H1 (cell line): Measurements from ENCODE around the gene KRT23. TPM values are rescaled to one million over a fixed set of nuclear protein-coding genes. Genes with fewer than 3 reads are reported as not detected.

ENCODE experiments used
- CTCF ChIA-PET: fragments of 300-600 bp; sonication (Branson Sonifier 250); formaldehyde crosslinking; loops from one replicate; lab custom pipeline; 2021; ENCODE audit not compliant: partially characterized antibody; lab: Charles Lee
- POLR2A ChIA-PET: fragments of 300-600 bp; sonication (Branson Sonifier 250); formaldehyde crosslinking; loops from one replicate; lab custom pipeline; 2021; ENCODE audit warnings: inconsistent platforms; ENCODE audit not compliant: partially characterized antibody; lab: Charles Lee
- DNase-seq, 2 experiments: peaks; one replicate each; pipeline versions ENCODE4 v3.0.0 to v3.0.0-alpha.2; 2010 to 2022; ENCODE audit warnings: low spot score in 2 of 2, low read depth in 1 of 2, mixed read lengths in 1 of 2
- FAIRE-seq: peaks from 2 replicates; lab custom pipeline; 2011; peaks lifted over from hg19 to GRCh38; lab: Jason Lieb, UNC
- H2AFZ ChIP-seq: 2 replicates; pipeline ENCODE4 v1.8.1; 2012; ENCODE audit warnings: low read length, inconsistent platforms
- H2AK5ac ChIP-seq: 2 replicates; pipeline ENCODE4 v1.6.1; 2013; ENCODE audit warnings: low read depth, low read length
- H2BK120ac ChIP-seq: replicated peaks from 2 replicates; pipeline ENCODE3; 2013; ENCODE audit warnings: low read depth, low read length, inconsistent platforms
- H2BK12ac ChIP-seq: 2 replicates; pipeline ENCODE4 v1.6.1; 2013; ENCODE audit warnings: low read depth, low read length
- H2BK15ac ChIP-seq: 2 replicates; pipeline ENCODE4 v1.6.1; 2013; ENCODE audit warnings: low read length
- H2BK20ac ChIP-seq: 2 replicates; pipeline ENCODE4 v1.6.1; 2013; ENCODE audit warnings: low read length
- H2BK5ac ChIP-seq: 2 replicates; pipeline ENCODE4 v1.6.1; 2013; ENCODE audit warnings: low read depth, low read length
- H3K14ac ChIP-seq: 2 replicates; pipeline ENCODE4 v1.6.1; 2013; ENCODE audit warnings: inconsistent platforms; ENCODE audit not compliant: insufficient read length
- H3K18ac ChIP-seq: 2 replicates; pipeline ENCODE4 v1.6.1; 2013; ENCODE audit warnings: low read length; ENCODE audit errors: extremely low read depth
- H3K23ac ChIP-seq: 2 replicates; pipeline ENCODE4 v1.6.1; 2013; ENCODE audit warnings: inconsistent platforms; ENCODE audit not compliant: insufficient read length
- H3K23me2 ChIP-seq: 2 replicates; pipeline ENCODE4 v1.6.1; 2013; ENCODE audit warnings: low read depth, low read length
- H3K27ac ChIP-seq: 2 replicates; pipeline ENCODE4 v1.6.1; 2011; ENCODE audit warnings: low read depth, low read length, inconsistent platforms
- H3K27me3 ChIP-seq, 4 experiments: replicated peaks in 1 of 4; 1 replicate in 1 of 4; 2 replicates in 3 of 4; pipeline versions ENCODE4 v1.6.1 to v1.8.1; 2011 to 2013; ENCODE audit warnings: low read length in 3 of 4, mild to moderate bottlenecking in 3 of 4, inconsistent platforms in 2 of 4, mixed read lengths in 2 of 4, moderate library complexity in 1 of 4; ENCODE audit not compliant: control insufficient read depth in 3 of 4, insufficient read depth in 3 of 4; ENCODE audit errors: extremely low read depth in 1 of 4
- H3K36me3 ChIP-seq, 4 experiments: 2 replicates each; pipeline versions ENCODE4 v1.6.1 to v1.8.1; 2011 to 2013; ENCODE audit warnings: mild to moderate bottlenecking in 4 of 4, low read length in 3 of 4, moderate library complexity in 2 of 4, control low read depth in 1 of 4, inconsistent platforms in 1 of 4; ENCODE audit not compliant: insufficient read depth in 4 of 4, control insufficient read depth in 2 of 4
- H3K4ac ChIP-seq: replicated peaks from 2 replicates; pipeline ENCODE3; 2013; ENCODE audit warnings: low read length, low read depth, mixed read lengths, inconsistent platforms; ENCODE audit not compliant: insufficient read length
- H3K4me1 ChIP-seq, 4 experiments: replicated peaks in 1 of 4; 1 replicate in 1 of 4; 2 replicates in 3 of 4; pipeline versions ENCODE4 v1.6.1 to v1.8.1; 2011 to 2013; ENCODE audit warnings: low read length in 3 of 4, inconsistent platforms in 2 of 4, mixed read lengths in 1 of 4; ENCODE audit not compliant: insufficient read depth in 4 of 4, control insufficient read depth in 3 of 4
- H3K4me2 ChIP-seq, 2 experiments: 2 replicates each; pipeline versions ENCODE4 v1.6.1 to v1.8.1; 2011 to 2013; ENCODE audit warnings: low read depth in 2 of 2, low read length in 2 of 2, control low read depth in 1 of 2, inconsistent platforms in 1 of 2, mild to moderate bottlenecking in 1 of 2; ENCODE audit not compliant: insufficient read depth in 1 of 2
- H3K4me3 ChIP-seq, 4 experiments: fragments of 200-600, 300-600 bp in 1 of 4; sonication (generic), shearing (Covaris generic), sonication (Bioruptor Twin) in 1 of 4; 2 replicates each; pipeline versions ENCODE4 v1.5.1 to v1.8.1; 2011 to 2016; ENCODE audit warnings: low read length in 4 of 4, low read depth in 3 of 4, control low read depth in 2 of 4, inconsistent platforms in 2 of 4, mild to moderate bottlenecking in 2 of 4, mixed read lengths in 1 of 4, moderate library complexity in 1 of 4; ENCODE audit not compliant: insufficient read depth in 2 of 4; ENCODE audit errors: extremely low read depth in 1 of 4
- H3K56ac ChIP-seq: replicated peaks from 2 replicates; pipeline ENCODE3; 2013; ENCODE audit warnings: low read depth, mild to moderate bottlenecking, mixed read lengths, low read length, inconsistent platforms; ENCODE audit not compliant: insufficient read length
- H3K79me1 ChIP-seq: 2 replicates; pipeline ENCODE4 v1.6.1; 2013; ENCODE audit warnings: low read depth, low read length, control low read depth
- H3K79me2 ChIP-seq, 2 experiments: 2 replicates each; pipeline versions ENCODE4 v1.6.1 to v1.8.1; 2012 to 2013; ENCODE audit warnings: low read length in 2 of 2, mild to moderate bottlenecking in 2 of 2, inconsistent platforms in 1 of 2; ENCODE audit not compliant: insufficient read depth in 2 of 2, control insufficient read depth in 1 of 2
- H3K9ac ChIP-seq, 4 experiments: replicated peaks in 1 of 4; 1 replicate in 1 of 4; 2 replicates in 3 of 4; pipeline versions ENCODE4 v1.6.1 to v1.8.1; 2011 to 2013; ENCODE audit warnings: low read depth in 3 of 4, low read length in 3 of 4, control low read depth in 2 of 4, mild to moderate bottlenecking in 2 of 4, moderate library complexity in 2 of 4, inconsistent platforms in 1 of 4; ENCODE audit errors: extremely low read depth in 1 of 4
- H3K9me3 ChIP-seq, 2 experiments: 2 replicates each; pipeline versions ENCODE4 v1.6.1 to v1.8.1; 2012 to 2013; ENCODE audit warnings: mild to moderate bottlenecking in 2 of 2, moderate library complexity in 2 of 2, control low read depth in 1 of 2, inconsistent platforms in 1 of 2, low read depth in 1 of 2, low read length in 1 of 2, mixed read lengths in 1 of 2; ENCODE audit not compliant: insufficient read depth in 2 of 2
- H4K20me1 ChIP-seq, 2 experiments: replicated peaks in 1 of 2; 2 replicates each; pipeline versions ENCODE3 to v1.8.1; 2011 to 2013; ENCODE audit warnings: inconsistent platforms in 2 of 2, low read length in 2 of 2, mild to moderate bottlenecking in 1 of 2; ENCODE audit not compliant: insufficient read depth in 2 of 2, control insufficient read depth in 1 of 2
- H4K5ac ChIP-seq: 2 replicates; pipeline ENCODE4 v1.6.1; 2013; ENCODE audit warnings: low read length, low read depth, mixed read lengths, inconsistent platforms; ENCODE audit not compliant: insufficient read length
- H4K8ac ChIP-seq: 2 replicates; pipeline ENCODE4 v1.8.0; 2013; ENCODE audit warnings: mild to moderate bottlenecking, moderate library complexity, low read length, inconsistent platforms; ENCODE audit not compliant: insufficient read depth; ENCODE audit errors: extremely low read depth
- H4K91ac ChIP-seq: replicated peaks from 2 replicates; pipeline ENCODE3; 2013; ENCODE audit warnings: low read length, mixed read lengths, inconsistent platforms; ENCODE audit not compliant: insufficient read length
- ASH2L ChIP-seq: fragments of 200-600, 300-600 bp; sonication (generic); IDR thresholded peaks from one replicate; pipeline ENCODE4 v1.7.1; 2017; ENCODE audit warnings: low read length
- CEBPB ChIP-seq: IDR thresholded peaks from 2 replicates; pipeline ENCODE4 v1.6.1; 2012; ENCODE audit warnings: low read depth, low read length
- FOSL1 ChIP-seq: IDR thresholded peaks from 2 replicates; pipeline ENCODE4 v1.6.1; 2011; ENCODE audit warnings: mild to moderate bottlenecking, low read depth, low read length, moderate library complexity; ENCODE audit not compliant: insufficient read depth
- RAD21 ChIP-seq, 2 experiments: IDR thresholded peaks in 1 of 2; conservative IDR thresholded peaks in 1 of 2; 2 replicates each; pipeline ENCODE4 v1.6.1; 2011; ENCODE audit warnings: low read depth in 2 of 2, low read length in 2 of 2, improper control_type of control experiment in 1 of 2, inconsistent platforms in 1 of 2, mild to moderate bottlenecking in 1 of 2, moderate library complexity in 1 of 2
- RFX5 ChIP-seq: IDR thresholded peaks from 2 replicates; pipeline ENCODE4 v1.6.1; 2011; ENCODE audit warnings: low read depth, low read length, improper control_type of control experiment, borderline replicate concordance
- RNF2 ChIP-seq: fragments of 200-900, 300-1000 bp; sonication (generic); IDR thresholded peaks from 2 replicates; pipeline ENCODE4 v1.7.1; 2016; ENCODE audit warnings: borderline replicate concordance, low read depth, mild to moderate bottlenecking, antibody characterized with exemption, low read length; ENCODE audit not compliant: poor library complexity, severe bottlenecking; ENCODE audit errors: missing control alignments
- SAP30 ChIP-seq: fragments of 300-600 bp; sonication (generic); IDR thresholded peaks from 2 replicates; pipeline ENCODE4 v1.7.1; 2012; ENCODE audit warnings: low read length, moderate library complexity, mild to moderate bottlenecking, inconsistent platforms; ENCODE audit not compliant: insufficient read depth, insufficient replicate concordance
- SP4 ChIP-seq: IDR thresholded peaks from 2 replicates; pipeline ENCODE4 v1.6.1; 2012; ENCODE audit warnings: low read length, inconsistent platforms
- SUZ12 ChIP-seq: fragments of 200-600 bp; sonication (generic); IDR thresholded peaks from 2 replicates; pipeline ENCODE4 v1.6.1; 2012; ENCODE audit warnings: mild to moderate bottlenecking, inconsistent platforms, low read length, moderate library complexity, mixed read lengths
- TAF7 ChIP-seq: optimal IDR thresholded peaks from 2 replicates; pipeline ENCODE3; 2011; ENCODE audit warnings: low read depth, mild to moderate bottlenecking, inconsistent platforms, low read length, moderate library complexity, borderline replicate concordance
- TBP ChIP-seq: IDR thresholded peaks from 2 replicates; pipeline ENCODE4 v1.6.1; 2011; ENCODE audit warnings: low read depth, low read length, improper control_type of control experiment
- WGBS, 2 experiments: shearing (Covaris generic) in 1 of 2; methylation state at CpG; one replicate each; pipeline versions ENCODE4 v1.1.6 to v1.1.7; 2013 to 2015; ENCODE audit warnings: low lambda C conversion rate in 2 of 2, mixed read lengths in 2 of 2, inconsistent platforms in 1 of 2, low coverage in 1 of 2, missing lambda C conversion rate in 1 of 2; ENCODE audit not compliant: insufficient replicate concordance in 2 of 2, insufficient coverage in 1 of 2, insufficient read length in 1 of 2; ENCODE audit errors: extremely low coverage in 1 of 2, missing lambda C conversion rate in 1 of 2; 5-methylcytosine and 5-hydroxymethylcytosine counted together
- polyA plus RNA-seq, 7 experiments: library from polyadenylated mRNA; depleted of rRNA in 3 of 7; stranded (reverse) in 5 of 7; unstranded in 2 of 7; fragments of >200 nt in 5 of 7; fragments of 200-250 nt in 2 of 7; gene quantifications; 1 replicate in 5 of 7; 2 replicates in 1 of 7; 4 replicates in 1 of 7; pipeline versions ENCODE4 v1.2.1 to v1.2.3, GENCODE V29; 2011 to 2013; ENCODE audit warnings: missing spikeins in 2 of 7, mixed read lengths in 2 of 7
- total RNA-seq: library from RNA; stranded (reverse); fragmentation: NEBNext Ultra II Directional; extraction: Animal tissue kit (Norgen Biotek cat#: 25700); gene quantifications from 2 replicates; pipeline ENCODE4 v1.2.1, GENCODE V29; 2021

KRT23 gene
- total and polyA plus RNA-seq, 2 of the 8 experiments (the other 6 are each of a cell fraction or from before 2014, with no cell fraction given) = not detected

DNA sequence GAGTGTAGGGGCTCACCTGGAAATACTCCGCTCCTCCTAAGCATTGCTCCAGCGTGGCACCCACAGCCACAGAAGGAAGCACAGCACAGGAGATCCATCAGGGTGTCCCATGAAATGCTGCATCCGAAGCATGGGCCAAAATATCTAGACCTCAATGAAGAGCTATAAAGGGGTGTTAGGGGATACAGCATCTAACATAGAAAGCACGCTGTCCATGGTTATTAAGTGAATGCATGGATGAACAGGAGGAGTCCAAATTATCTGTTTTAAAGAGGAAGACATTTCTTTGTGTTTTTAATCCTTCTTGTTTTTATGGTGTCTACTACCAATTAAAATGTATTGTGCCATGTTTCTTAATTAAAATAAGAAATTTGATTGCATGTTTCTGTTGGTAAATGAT is 30.8 kb downstream of the KRT23 start:
- Histone ChIP-seq H3K14ac (no peak overlapping the region), H3K79me1 (no peaks in the 10 kb centered on the region), H2AFZ (no peak overlapping the region), H3K4me3 (no peak overlapping the region), H3K23ac (no peak overlapping the region), H4K8ac (no peak overlapping the region), H3K27me3 (no peaks in the 10 kb centered on the region), H3K9me3 (no peaks in the 10 kb centered on the region), H2BK20ac (no peak overlapping the region), H3K36me3 (no peaks in the 10 kb centered on the region), H4K91ac (no peak overlapping the region), H3K4me2 (no peak overlapping the region), H3K4ac (no peak overlapping the region), H4K5ac (no peak overlapping the region), H2BK5ac (no peak overlapping the region), H3K18ac (no peak overlapping the region), H3K27ac (no peak overlapping the region), H2AK5ac (no peak overlapping the region), H3K9ac (no peak overlapping the region), H3K79me2 (no peaks in the 10 kb centered on the region), H3K56ac (no peak overlapping the region), H2BK12ac (no peak overlapping the region), H4K20me1 (no peaks in the 10 kb centered on the region), H3K23me2 (no peaks in the 10 kb centered on the region), H2BK15ac (no peak overlapping the region), H3K4me1 (peaks cover 0 to 3% (median 1%) of the 10 kb centered on the region in 4 experiments; a peak in 2 of 7 replicates), H2BK120ac (no peak overlapping the region)
- CTCF ChIA-PET = interaction anchor here (0.9 to 2.4 kb wide), 7 partner anchors 21 to 761 kb away, joined by 3 to 7 read pairs (median 3); no protein-coding TSS in a partner anchor
- POLR2A ChIA-PET = interaction anchor here (1.0 kb wide), 1 partner anchor 622 kb away, joined by 3 read pairs; no protein-coding TSS in a partner anchor
- DNase-seq (no peak), FAIRE-seq (no peak)
- 84% methylated on average over 4 of the region's 4 CpGs; no CpG with 5 or more reads in 1 of the 2 experiments for WGBS, 2 experiments
- no peak for TF ChIP-seq RAD21 (IDR thresholded peaks at IDR 0.05 in 1 of 2, conservative IDR thresholded peaks at IDR 0.05 in 1 of 2; ENCODE audit: low read depth in 2 of 2, low read length in 2 of 2)
- no peak for TF ChIP-seq FOSL1
- no peak for TF ChIP-seq TAF7
- no peak for TF ChIP-seq SP4
- TF ChIP-seq ASH2L = no peak
- no peak for TF ChIP-seq RNF2
- TF ChIP-seq SAP30 = no peak
- no peak for TF ChIP-seq RFX5
- TF ChIP-seq TBP = no peak
- no peak for TF ChIP-seq CEBPB
- no peak for TF ChIP-seq SUZ12
